Stimulated activated CD4-positive, alpha-beta T cell treated with anti-CD3 and anti-CD28 coated beads, Interleukin-12 subunit alpha, Interleukin-12 subunit beta, amount 100 ng/mL, for 4 hours (primary cell): ENCODE data around the gene PCDH9.

ENCODE experiments used
- DNase-seq: peaks from one replicate; pipeline ENCODE4 v3.0.0-alpha.2; 2020

The PCDH9 gene

GRCh38 chr13:66691149-66691548, 539.0 kb downstream of the PCDH9 start:
- DNase-seq, result no peak

- DNase-seq, result no peak
These were observed 540.5 kb downstream of the PCDH9 start for GRCh38 chr13:66689628-66690027.

GRCh38 chr13:66689037-66689619, 541.0 kb downstream of the PCDH9 start:
- DNase-seq, result no peak

- no peak for DNase-seq
These were observed 548.7 kb downstream of the PCDH9 start for GRCh38 chr13:66681403-66681802.

- DNase-seq, result no peak
These were observed 550.1 kb downstream of the PCDH9 start for GRCh38 chr13:66680031-66680430.

GRCh38 chr13:66675620-66676019, 554.5 kb downstream of the PCDH9 start:
- no peak for DNase-seq

GRCh38 chr13:66673401-66673800, 556.7 kb downstream of the PCDH9 start:
- no peak for DNase-seq

- DNase-seq, result no peak
These were observed 564.1 kb downstream of the PCDH9 start for GRCh38 chr13:66665991-66666390.

GRCh38 chr13:66663711-66664110, 566.4 kb downstream of the PCDH9 start:
- DNase-seq, result no peak

GRCh38 chr13:66663206-66663605, 566.9 kb downstream of the PCDH9 start:
- DNase-seq, result no peak

GRCh38 chr13:66661336-66661735, 568.8 kb downstream of the PCDH9 start:
- DNase-seq, result no peak

- DNase-seq, result no peak
These were observed 569.7 kb downstream of the PCDH9 start for GRCh38 chr13:66660468-66660813.

GRCh38 chr13:66659701-66660467, 570.3 kb downstream of the PCDH9 start:
- DNase-seq, result no peak

GRCh38 chr13:66659286-66659685, 570.9 kb downstream of the PCDH9 start:
- no peak for DNase-seq

- no peak for DNase-seq
These were observed 572.8 kb downstream of the PCDH9 start for GRCh38 chr13:66657165-66657881.

- no peak for DNase-seq
These were observed 574.2 kb downstream of the PCDH9 start for GRCh38 chr13:66655847-66656454.

- no peak for DNase-seq
These were observed 585.2 kb downstream of the PCDH9 start for GRCh38 chr13:66644855-66645460.

GRCh38 chr13:66640231-66640630, 589.9 kb downstream of the PCDH9 start:
- DNase-seq, result no peak

GRCh38 chr13:66639044-66639443, 591.1 kb downstream of the PCDH9 start:
- no peak for DNase-seq

GRCh38 chr13:66635526-66635925, 594.6 kb downstream of the PCDH9 start:
- no peak for DNase-seq

GRCh38 chr13:66634384-66634783, 595.8 kb downstream of the PCDH9 start:
- no peak for DNase-seq

- DNase-seq, result no peak
These were observed 602.6 kb downstream of the PCDH9 start for GRCh38 chr13:66627512-66627911.

- DNase-seq, result no peak
These were observed 605.8 kb downstream of the PCDH9 start for GRCh38 chr13:66624302-66624701.
